Measurements from ENCODE around the gene TP53AIP1. TPM values are rescaled to one million over a fixed set of nuclear protein-coding genes. Genes with fewer than 3 reads are reported as not detected.

The TP53AIP1 gene
- polyA plus RNA-seq, 12 donors, result 0.09 to 7.4 (median 0.32) TPM; not detected in 4

DNA sequence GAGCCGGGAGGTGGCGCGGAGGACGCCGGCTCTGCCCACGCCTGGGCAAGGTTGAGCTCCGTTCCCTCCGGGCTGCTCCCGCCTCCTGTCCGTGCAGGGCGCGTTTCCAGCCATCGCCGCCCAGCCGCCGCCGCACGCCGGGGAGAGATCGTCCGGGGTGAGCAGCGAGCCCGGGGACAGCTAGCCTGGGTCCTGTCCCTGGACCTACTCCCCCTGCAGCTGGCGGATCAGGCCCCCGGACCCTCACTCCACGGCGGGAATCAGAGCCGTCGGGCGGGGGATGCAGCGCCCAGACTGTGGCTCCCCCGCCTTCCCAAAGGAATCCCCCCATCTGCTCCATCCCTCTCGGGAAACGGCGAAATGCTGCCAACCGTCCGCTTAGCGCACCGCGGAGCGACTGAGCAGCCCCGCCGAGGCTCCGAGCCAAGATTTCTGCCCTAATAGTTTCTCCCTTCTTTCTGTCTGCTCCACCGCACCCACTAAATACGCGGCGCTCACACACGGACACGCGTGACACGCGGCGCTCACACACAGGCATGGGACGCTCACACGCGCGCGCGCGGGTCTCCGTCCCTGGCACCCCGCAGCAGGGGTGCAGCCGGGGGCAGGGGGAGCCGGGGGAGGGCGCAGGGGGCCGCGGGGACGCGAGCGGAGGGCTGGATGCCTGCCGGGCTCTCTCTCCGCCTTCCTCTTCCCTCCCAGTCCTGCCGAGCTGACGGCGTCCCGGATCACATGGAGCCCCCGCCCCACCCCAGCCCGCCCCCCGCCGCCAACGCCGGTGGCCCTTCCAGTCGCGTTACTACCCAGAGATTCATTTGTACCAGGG, 51.9 kb downstream of the TP53AIP1 start, which contains the start of gene KCNJ5:
Gene KCNJ5, plus strand, starts transcription at position 814 of the 826 bp plus-strand sequence. CDS start 19,918 bp downstream, outside the sequence.
- peak; percentile 44 for DNase-seq

DNA sequence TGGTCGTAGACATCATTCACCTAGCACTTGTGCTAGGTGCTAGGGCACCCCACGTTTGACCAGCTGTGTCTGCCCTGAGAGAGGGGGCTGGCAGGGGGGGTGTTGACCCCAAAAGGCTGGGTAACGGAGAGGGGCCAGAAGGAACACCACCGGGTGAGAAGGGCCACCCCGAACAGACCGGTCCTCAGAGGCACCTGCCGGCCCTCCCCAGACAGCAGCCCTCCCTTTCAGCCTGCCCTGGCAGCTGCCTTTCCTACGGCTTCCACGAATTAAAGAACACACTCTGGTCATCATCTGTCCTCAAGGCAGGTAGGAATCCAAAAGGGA, 52.5 kb downstream of the TP53AIP1 start:
- no peak for DNase-seq

DNA sequence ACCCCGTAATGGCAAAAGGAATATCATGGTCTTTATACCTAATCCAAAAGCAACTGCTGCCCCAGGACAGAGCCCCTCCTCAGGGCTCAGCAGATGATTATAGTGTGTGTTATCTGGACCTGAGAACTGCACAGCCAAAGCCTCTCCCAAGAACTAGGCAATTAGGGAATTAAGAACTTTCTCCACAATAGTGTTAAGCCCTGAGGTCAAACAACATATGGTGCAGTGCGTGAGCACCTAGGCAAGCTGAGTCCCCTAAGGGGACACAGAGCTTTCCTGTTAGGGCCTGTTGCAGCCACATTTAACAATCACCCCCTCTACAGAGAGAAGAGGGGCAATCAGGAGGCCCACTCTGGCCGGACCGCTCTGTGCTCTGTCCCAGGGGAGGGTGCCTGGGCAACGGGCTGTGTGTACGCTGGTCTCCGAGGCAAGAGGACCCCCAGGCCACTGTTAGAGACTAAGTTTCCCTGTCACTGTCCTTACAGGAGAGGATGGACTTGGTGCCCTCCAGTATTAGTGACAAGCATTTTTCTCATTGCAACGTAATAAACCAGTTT, 52.9 kb downstream of the TP53AIP1 start:
- DNase-seq, result no peak

DNA sequence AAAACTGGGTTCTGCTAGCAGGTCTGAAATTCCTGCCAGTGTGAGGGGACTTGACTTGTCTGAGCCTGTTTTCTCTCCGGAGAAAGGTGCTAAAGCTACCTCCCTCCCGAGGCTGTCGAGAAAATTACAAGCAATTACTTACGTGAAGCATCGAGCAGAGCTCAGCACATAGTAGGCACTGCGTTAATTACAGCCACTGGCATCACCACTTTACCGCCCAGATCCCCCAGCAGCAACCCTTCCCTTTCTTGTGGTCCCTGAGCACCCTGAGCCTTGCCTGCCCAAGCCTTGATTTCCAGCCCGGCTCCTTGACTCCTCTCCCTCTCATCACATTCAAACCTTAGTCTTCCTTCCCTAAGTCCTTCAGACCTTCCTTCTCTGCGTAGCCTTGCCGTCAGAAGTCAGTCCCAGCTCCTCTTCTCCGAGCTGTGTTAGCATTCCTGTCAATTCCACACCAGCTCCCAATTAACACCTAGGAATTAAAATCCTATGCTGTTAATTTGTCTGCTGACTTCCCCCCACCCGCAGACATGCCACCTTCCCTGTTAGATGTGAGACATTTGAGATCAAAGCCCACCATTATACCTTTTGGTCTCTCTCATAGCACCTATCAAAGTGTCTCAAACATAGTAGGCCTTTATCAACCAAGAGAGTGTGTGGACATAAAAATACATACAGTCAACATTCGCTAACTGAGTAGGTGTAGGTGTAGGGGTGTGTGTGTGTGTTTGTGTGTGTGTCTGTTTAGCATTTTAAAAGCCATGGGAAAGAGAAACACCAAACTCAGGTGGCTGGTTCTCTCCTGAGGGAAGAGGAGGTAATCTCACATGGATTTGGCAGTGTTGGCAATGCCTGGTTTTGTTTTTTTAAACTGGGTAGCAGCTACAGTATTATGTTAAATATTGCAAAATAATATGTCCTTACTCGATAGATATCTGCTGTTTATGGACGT, 54.4 kb downstream of the TP53AIP1 start:
- DNase-seq, result no peak

DNA sequence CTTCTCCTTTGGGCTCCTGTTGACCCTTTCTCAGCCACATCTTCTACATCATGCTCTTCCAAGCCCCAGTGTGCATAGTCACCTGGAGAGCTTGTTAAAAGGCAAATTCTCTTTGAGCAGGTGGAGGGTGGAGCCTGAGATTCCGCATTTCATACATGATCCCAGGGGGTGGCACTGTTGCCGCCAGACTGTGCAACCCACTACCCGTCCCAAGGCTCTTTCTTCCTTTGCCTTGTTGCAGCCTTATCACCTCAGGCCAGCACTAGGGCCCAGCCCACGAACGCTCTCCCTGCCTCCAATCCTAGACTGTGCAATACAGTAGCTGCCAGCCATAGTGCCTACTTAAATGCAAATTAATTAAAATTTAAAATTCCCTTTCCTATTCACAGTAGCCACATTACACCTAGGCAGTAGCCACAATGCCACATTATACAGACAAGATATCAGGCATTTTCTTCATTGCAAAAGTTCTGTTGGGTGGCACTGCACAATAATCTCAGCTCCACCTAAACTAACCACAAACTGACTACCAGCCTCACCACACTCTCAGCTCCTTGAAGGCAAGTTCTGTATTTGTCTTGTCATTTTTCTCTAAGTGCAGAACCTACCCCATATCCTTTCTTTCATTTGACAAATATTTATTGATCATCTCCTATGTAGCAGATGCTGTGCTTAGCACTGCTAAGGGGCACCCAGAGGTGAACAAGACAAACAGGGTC, 56.1 kb downstream of the TP53AIP1 start:
- no peak for DNase-seq

Other genes with a start within 250 kb of the TP53AIP1 start
- gene FLI1, start 248.8 kb downstream of the TP53AIP1 start, polyA plus RNA-seq (ENCODE audit: insufficient read length in 12 of 12), result 10 to 100 TPM in 11 of 12 donors, not detected in 1; 12.9 to 38.4 (median 16.9) TPM
- gene KCNJ1, start 75.6 kb downstream of the TP53AIP1 start, polyA plus RNA-seq (ENCODE audit: insufficient read length in 12 of 12), result under 1 TPM in 10 of 12 donors, not detected in 2; 0.12 to 0.96 (median 0.32) TPM
- 1 to 10 TPM in 4 of 12 donors, under 1 TPM in 6, not detected in 2; 0.39 to 4.3 (median 0.82) TPM for gene KCNJ5, start 51.5 kb downstream of the TP53AIP1 start, polyA plus RNA-seq (ENCODE audit: insufficient read length in 12 of 12)
- gene ARHGAP32, start 249.5 kb upstream of the TP53AIP1 start, polyA plus RNA-seq (ENCODE audit: insufficient read length in 12 of 12), result 10 to 100 TPM in 11 of 12 donors, not detected in 1; 10.5 to 26.3 (median 13.5) TPM

Measured in muscle of arm (tissue), 12 donors.